GM18519 (cell line): Measurements from ENCODE around the gene CDC42SE1.
"Not testable (repeated sequence)": the region's sequence is repeated elsewhere in the genome, so short reads cannot be mapped to it uniquely, and the experiment has no call there.

Experiments
- ATAC-seq: cut with Tn5 transposase; IDR thresholded peaks from one replicate; pipeline ENCODE4 v1.9.1; 2021; ENCODE audit warnings: mild to moderate bottlenecking, moderate library complexity; ENCODE audit not compliant: unreplicated experiment, low FRiP score

The CDC42SE1 gene, protein sequence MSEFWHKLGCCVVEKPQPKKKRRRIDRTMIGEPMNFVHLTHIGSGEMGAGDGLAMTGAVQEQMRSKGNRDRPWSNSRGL

DNA sequence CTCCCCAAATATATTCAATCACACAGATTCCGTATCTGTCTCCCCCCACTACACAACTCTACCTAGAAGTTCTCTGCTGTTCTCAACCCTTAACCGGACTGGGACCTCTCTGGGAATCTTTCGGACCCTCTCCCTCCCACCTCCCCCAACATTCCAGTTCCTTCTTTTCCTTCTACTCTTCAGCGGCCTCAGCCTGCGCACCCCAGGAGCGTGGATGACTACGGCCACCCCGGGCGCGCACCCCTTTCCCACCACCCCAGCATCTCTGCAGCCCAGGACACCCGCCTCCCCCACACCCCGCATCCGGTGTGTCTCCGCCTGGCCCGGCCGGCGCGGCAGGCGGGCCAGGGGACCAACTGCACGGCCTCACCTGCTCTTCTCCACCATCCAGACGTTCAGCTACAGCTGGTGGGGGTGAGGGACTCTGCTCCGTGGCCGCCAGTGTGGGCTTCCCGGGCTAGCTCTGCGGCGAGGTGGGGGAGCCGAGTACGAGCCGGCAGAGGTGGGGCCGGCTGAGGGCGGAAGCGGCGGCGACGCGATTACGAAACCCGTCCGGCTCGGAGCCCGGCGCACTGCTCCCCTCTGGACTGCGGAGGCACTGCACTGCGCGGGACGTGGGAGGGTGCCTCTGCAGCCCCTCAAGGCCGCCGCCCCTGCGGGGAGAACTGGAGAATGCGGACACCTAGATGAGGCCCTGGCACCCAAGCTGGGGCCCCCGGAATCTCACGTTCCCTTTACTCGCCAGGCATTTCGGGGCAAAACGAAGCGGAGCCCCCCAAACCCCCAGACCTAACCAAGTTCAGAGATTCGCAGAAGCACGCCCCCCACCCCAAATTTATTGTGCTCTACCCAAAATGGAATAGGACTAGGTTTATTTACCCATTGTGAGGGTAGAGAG is at the start of gene CDC42SE1:
TSS of gene CDC42SE1 (minus strand) at position 514 of the 898 bp plus-strand sequence. CDS start 3,892 bp downstream, outside the sequence.
- ATAC-seq = peak; percentile 67

DNA sequence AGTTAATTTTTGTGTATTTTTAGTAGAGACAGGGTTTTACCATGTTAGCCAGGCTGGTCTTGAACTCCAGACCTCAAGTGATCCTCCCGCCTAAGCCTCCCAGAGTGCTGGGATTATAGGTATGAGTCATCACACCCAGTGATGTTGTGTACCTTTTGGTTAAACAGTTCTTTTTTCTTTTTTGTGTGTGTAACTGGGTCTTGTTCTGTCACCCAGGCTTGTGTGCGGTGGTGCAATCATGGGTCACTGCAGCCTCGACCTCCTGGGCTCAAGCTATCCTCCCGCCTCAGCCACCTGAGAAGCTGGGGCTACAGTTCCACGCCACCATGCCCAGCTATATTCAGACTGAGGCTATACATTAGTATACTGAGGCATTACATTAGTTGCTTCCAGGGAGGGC is 48.9 kb upstream of the CDC42SE1 start:
- no peak for ATAC-seq

DNA sequence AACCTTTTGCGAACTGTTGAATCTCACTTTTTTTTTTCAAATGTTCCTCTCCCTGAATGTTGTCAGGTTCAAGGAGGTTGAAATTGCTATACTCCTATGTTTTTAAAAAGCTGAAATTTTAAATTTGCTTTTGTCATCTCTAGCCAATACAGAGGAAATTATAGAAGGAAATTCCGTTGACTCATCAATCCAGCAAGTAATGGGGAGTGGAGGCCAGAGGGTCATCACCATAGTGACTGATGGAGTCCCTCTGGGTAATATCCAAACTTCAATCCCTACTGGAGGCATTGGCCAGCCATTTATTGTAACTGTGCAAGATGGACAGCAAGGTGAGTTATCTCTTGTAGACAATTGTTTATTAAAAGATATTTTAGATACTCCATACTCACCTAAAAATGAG is 47.5 kb upstream of the CDC42SE1 start:
- no peak for ATAC-seq

DNA sequence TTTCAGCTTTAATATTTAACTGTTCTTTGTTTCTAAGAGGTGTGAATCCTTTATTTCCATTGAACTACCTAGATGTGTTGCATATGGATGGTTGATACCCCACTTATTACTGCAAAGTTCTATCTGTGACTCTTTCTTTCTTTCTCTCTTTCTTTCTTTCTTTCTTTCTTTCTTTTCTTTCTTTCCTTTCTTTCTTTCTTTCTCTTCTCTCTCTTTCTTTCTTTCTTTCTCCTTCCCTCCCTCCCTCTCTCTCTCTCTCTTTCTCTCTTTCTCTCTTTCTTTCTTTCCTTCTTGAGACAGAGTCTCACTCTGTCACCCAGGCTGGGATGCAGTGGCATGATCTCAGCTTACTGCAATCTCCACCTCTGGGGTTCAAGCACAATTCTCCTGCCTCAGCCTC is 45.2 kb upstream of the CDC42SE1 start:
- no peak for ATAC-seq

DNA sequence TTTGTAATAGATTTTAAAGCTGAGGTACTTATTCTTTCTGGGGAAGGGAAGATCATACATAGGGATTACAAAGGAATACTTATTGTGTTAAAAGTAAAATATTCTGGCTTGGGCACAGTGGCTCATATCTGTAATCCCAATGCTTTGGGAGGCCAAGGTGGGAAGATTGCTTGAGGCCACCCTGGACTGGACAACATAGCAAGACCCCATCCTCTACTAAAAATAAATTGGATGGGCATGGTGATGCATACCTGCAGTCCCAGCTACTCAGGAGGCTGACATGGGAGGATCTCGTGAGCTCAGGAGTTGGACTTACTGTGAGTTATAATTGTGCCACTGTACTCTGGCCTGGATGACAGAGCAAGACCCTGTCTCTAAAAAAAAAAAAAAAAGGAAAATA is 38.7 kb upstream of the CDC42SE1 start:
- ATAC-seq = no peak

DNA sequence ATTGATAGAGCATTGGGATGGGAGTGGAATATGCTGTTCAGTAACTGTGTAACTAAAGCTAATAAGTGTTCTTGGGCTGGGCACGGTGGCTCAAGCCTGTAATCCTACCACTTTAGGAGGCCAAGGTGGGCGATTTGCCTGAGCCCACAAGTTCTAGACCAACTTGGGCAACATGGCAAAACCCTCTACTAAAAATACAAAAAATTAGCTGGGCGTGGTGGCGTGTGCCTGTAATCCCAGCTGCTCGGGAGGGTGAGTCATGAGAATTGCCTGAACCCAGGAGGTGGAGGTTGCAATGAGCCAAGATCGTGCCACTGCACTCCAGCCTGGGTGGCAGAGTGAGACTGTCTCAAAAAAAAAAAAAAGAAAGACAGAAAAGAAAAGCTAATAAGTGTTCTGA is 38.0 kb upstream of the CDC42SE1 start:
- ATAC-seq = not testable (repeated sequence)

DNA sequence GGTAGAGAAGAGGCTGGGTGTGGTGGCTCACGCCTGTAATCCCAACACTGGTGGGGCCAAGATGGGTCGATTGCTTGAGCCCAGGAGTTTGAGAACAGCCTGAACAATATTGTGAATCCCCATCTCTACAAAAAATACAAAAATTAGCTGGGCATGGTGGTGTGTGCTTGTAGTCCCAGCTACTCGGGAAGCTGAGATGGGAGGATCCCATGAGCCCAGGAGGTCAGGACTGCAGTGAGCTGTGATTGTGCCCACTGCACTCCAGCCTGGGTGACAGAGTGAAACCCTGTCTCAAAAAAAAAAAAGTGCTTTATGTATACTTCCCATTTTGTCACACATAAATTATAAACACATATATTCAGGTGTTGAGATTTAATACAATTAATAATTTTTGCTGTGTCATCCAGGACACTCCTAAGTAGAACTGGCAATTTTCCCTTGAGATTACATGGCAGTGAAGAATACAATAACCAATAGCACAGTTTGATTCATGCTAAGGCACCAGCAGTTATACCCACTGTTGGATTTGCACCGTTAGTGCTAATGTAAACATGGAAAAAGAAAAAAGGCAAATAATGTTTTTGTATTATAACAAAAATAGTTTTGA is 26.6 kb upstream of the CDC42SE1 start:
- no peak for ATAC-seq

DNA sequence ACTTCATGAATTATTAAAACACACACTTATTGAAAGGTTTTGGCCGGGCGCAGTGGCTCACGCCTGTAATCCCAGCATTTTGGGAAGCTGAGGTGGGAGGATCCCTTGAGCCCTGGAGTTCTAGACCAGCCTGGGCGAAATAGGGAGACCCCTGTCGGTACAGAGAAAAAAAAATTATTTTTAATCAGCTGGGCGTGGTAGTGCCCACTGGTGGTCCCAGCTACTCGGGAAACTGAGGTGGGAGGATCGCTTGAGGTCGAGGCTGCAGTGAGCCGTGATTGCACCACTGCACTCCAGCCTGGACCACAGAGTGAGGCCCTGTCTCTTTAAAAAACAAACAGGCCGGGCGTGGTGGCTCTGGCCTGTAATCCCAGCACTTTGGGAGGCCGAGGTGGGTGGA is 12.8 kb upstream of the CDC42SE1 start:
- ATAC-seq = no peak

DNA sequence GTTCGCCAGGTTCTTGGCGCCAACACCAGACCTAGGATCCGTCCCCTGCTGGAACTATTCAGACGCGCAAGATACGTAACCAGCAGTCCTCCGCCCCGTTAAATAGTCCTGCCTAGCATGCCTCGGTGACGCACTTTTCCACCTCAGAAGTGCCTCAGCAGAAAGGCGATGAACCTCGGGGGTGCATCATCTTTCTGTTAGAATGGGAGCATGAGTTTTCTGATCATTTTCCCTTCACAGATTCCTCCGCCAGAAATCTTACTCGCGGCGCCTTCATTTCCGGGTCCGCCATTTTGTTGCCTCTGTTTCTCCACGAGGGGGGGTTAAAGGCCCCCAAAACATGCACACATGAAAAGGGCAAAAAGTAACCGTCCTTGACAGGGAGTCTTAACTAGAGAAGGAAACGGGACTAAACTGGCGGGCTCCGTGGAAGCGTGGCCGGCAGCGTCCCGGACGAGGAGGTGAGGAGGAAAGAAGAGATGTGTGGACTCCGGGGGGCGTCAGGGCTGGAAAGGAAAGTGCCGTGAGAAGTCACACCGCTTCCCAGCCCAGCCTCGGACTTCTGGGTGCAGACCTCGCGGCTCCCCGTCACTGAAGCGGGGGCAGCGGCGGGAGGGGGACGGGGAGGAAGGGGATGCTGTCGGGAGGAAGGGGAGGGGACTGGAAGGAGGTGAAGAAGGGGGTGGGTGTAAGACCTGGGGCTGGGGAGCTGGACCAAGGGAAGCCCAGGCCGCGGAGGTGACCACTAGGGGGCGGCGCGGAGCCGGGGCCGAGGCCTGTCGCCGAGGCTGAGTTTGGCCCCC is 11.3 kb upstream of the CDC42SE1 start, which contains the start of gene GABPB2:
TSS of gene GABPB2 (plus strand) at position 288 of the 803 bp plus-strand sequence. CDS start 17,429 bp downstream, outside the sequence.
- ATAC-seq = no peak

DNA sequence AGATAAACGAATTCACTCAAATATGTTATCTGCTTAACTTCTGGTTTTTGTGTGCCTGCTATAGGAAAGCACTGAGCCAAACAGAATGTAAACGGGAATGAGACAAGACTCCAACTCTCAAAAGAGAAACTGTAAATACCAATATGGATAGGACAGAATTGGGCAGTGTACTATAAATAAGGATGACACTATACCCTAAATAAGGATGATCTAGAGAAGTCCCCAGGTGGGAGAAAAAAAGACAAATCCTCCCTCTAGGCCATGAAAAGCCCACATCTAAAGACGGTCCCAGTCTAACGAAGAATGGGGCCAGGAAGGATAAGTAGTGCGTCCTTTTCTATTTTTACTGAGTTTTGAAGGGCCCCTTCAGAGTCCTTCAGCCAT is 9.7 kb upstream of the CDC42SE1 start:
- ATAC-seq = no peak

DNA sequence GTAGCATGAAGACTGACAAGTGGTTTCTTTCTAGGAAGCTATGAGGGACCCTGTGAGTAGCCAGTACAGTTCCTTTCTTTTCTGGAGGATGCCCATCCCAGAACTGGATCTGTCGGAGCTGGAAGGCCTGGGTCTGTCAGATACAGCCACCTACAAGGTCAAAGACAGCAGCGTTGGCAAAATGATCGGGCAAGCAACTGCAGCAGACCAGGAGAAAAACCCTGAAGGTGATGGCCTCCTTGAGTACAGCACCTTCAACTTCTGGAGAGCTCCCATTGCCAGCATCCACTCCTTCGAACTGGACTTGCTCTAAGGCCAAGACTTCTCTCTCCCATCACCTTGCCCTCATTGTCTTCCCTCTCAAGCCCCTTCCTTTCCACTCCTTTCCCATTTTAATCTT is 7.8 kb upstream of the CDC42SE1 start:
- ATAC-seq = no peak

DNA sequence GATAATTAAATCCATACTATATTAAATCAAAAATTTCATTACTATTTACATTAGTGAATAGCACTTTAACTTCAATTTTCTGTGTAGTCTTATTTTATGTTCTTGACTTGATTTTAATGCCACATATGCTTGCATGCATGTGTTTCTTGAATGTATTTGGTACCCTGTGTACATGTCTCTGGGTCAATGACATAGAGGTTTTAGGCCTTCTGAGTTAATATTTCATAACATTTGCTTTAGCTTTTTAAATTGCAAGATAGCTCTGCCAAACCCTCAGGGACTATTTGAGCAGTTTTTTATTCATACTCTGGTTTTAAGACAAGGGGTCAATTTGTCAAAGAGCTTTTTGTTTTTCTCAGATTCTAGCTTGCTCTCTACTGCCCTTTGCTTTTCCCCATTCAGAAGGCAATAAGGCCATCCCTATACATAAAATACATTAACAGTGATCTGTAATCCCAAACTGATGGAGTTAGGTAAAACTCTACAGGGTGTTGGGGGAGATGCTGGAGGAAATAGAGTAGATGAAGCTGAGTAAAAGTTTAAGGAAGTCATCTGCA is 5.7 kb upstream of the CDC42SE1 start:
- no peak for ATAC-seq

DNA sequence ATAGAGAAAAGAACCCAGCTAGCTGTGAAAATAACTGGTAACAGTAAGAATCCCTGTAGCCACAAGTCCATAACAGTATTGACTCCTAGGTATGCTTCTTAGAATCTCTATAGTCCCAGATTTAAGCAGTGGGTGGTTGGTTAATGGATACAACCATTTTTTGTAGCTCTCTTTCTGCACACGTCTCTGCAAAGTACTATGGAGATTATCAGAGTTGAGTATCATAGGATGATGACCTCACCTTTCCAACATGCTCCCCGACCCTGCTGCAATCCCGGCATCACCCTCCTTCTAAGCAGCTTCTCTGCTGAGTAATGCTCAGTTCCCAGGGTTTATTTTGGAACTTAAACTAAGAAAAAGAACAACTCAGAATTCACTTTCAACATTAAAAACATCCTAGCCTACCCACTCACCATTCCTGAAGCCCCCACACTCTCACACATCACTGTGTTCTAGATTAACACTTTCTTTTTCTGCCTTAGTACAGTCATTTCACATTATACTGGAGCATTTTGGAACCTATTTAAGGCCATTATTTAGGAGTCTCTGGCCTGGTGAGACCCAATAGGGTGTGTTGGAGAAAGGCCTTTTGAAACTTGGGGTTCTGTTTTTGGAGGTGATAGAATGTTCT is 3.4 kb upstream of the CDC42SE1 start:
- no peak for ATAC-seq

DNA sequence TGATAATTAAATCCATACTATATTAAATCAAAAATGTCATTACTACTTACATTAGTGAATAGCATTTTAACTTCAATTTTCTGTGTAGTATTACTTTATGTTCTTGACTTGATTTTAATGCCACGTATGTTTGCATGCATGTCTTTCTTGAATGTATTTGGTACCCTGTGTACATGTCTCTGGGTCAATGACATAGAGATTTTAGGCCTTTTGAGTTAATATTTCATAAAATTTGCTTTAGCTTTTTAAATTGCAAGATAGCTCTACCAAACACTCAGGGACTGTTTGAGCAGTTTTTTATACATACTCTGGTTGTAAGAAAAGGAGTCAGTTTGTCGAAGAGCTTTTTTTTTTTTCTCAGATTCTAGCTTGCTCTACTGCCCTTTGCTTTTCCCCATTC is 2.3 kb upstream of the CDC42SE1 start:
- ATAC-seq = no peak

DNA sequence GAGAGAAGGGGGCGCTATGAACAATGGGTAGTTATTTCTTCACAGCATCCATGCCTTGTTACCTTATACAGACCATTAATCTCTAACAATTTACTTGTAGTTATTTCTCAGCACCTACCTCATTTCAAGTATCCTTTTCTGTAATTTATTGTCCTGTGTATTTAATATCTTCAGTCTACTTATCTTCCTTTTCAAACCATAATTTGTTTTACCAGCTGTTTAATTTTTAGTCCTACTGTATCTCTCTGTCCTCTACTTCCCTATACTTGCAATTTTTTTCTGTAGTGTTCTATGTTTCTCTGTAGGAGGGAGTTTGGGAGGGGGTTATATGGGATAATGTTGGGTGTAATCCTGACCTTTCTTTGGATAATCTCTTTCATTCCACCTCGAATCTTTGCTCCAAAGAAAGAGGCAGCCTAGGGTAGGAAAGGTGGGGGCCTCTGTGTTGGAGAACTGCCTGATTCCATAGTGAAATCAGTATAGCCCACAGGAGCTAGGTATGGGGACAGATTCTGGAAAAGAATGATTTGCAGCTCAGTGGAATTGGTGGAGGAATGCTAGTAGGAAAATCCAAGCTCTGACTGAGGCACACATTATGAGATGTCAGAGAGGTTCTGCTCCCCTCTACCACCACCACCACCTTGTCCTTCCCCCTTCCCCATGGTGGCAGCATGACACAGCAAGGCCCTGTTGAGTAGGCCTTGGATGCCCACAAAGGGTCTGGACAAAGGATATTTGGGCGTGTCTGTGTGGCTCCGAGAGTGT is 1.4 kb upstream of the CDC42SE1 start:
- no peak for ATAC-seq

DNA sequence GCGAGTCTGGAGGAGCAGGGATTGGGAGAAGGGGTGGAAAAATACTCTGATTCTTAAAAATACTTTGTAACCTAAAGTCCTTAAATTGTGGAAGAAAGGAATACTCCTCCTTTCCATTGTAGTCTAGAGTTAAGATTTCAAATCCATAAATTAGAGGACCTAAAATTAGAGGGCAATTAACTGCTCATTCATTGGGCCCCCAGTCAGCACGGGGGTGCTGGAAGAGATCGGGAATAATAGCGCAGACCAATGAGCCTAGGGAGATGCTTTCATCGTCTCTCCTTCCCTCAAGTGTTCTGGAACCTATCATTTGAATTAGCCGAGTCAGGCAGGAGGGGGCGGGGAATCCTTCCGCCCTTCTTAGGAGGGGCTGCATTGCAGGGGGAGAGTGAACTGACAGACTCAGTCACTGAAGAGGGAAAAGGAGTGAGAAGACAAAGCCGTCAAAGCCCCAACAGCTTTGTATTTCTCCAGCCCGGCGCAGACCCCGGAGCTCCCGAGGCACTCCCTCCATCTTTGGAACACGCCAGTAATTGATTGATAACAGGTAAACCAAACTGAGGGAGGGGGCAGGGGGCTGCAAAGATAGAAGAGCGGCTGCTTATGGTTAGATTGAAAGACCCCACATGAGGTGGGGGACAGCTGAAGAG is 710 bp upstream of the CDC42SE1 start, which contains the start of gene MLLT11:
TSS of gene MLLT11 (plus strand) at position 391 of the 650 bp plus-strand sequence. CDS start 6,828 bp downstream, outside the sequence.
- no peak for ATAC-seq

DNA sequence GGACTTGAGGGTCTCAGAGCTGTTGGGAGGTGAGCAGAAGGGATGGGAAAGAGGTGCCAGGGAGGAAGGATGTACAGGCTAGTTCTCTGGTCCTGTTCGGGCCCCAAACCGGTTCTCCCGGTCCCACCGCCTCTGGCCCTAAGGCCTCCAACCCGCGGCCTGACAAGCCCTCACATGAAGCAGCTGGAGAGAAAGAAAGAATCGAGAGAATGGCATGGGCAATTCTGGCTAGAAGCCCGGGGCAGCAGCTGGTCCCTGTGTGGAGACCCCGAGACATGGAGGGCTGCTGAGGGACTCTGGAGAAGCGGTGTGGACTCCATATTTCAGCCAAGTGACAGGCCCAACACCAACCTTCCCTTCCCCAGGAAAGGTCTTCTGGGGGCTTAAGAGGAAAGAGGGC is 730 bp downstream of the CDC42SE1 start:
- ATAC-seq = no peak

DNA sequence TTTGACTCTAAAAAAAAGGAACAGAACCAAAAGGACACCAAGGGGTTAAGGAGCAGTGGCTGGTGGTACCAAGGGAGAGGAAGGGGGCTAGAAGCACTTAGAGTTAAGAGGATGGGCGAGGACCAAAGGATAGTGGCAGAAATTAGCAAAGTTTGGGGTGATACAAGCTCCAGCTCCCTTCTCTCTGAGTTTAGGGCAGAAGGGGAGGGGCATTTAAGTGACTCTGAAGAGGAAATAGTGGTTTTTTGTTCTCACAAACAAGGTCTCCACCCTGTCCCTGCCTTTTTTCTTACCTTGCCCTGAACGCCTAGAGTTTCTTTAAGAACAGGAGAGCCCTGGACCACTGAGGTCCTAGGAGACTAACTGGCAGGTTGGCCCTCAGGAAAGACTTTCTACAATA is 3.3 kb downstream of the CDC42SE1 start:
- ATAC-seq = no peak

DNA sequence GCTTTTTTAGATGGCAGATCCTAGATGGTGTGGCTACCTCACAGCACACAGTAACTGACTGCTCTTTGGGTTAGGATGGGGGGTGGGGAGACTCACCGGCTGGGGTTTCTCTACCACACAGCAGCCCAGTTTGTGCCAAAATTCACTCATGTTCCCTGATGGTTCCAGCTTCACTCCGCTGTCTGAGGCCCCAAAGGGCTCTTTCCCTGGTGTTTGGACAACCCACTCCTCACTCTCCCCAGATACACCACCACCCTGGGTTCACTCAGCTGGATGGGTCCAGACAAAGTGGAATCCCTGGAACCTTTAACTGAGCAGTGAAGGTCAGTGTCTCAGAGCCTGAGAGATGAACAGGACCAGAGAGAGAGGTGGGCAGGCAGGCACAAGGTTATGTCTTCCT is 3.8 kb downstream of the CDC42SE1 start:
- ATAC-seq = no peak
